Endothelial cell of umbilical vein (primary cell): ENCODE results near the gene CRABP1. TPM values are rescaled to one million over a fixed set of nuclear protein-coding genes. Genes with fewer than 3 reads are reported as not detected.

Experiments used
- BruUV-seq: library from RNA; stranded (reverse); fragments of 400-500 nt; replicated peaks from 2 replicates; lab custom pipeline; 2021; lab: Mats Ljungman, UMichigan
- CTCF ChIA-PET: fragments of 300-600, 350-600 bp; sonication (Branson Sonifier 250); formaldehyde crosslinking; loops from one replicate; lab custom pipeline; 2021; ENCODE audit warnings: antibody characterized with exemption, inconsistent platforms; lab: Charles Lee
- POLR2A ChIA-PET: fragments of 300-600, 350-600 bp; sonication (Branson Sonifier 250); formaldehyde crosslinking; loops from one replicate; lab custom pipeline; 2021; ENCODE audit warnings: antibody characterized with exemption, inconsistent platforms; lab: Charles Lee
- DNase-seq: peaks from one replicate; pipeline ENCODE4 v3.0.0-alpha.2; 2011; ENCODE audit warnings: low read depth, low spot score
- FAIRE-seq: peaks from 2 replicates; lab custom pipeline; 2011; peaks lifted over from hg19 to GRCh38; lab: Jason Lieb, UNC
- H2AFZ ChIP-seq: 2 replicates; pipeline ENCODE4 v1.6.0; 2012; ENCODE audit warnings: low read depth, low read length, control low read depth, inconsistent platforms
- H3K27ac ChIP-seq: 2 replicates; pipeline ENCODE4 v1.5.1; 2011; ENCODE audit warnings: low read depth, mild to moderate bottlenecking, control low read depth, low read length, moderate library complexity; ENCODE audit not compliant: insufficient read depth
- H3K27me3 ChIP-seq, 2 experiments: 2 replicates each; pipeline versions ENCODE4 v1.6.0 to v1.6.1; 2011; ENCODE audit warnings: low read length in 2 of 2, mixed read lengths in 1 of 2; ENCODE audit not compliant: control insufficient read depth in 2 of 2, insufficient read depth in 2 of 2
- H3K36me3 ChIP-seq, 2 experiments: 2 replicates in 1 of 2; 3 replicates in 1 of 2; pipeline ENCODE4 v1.5.1; 2011; ENCODE audit warnings: low read length in 2 of 2, mild to moderate bottlenecking in 1 of 2, moderate library complexity in 1 of 2; ENCODE audit not compliant: control insufficient read depth in 2 of 2, insufficient read depth in 2 of 2; ENCODE audit errors: extremely low read depth in 1 of 2
- H3K4me1 ChIP-seq: 3 replicates; pipeline ENCODE4 v1.5.1; 2011; ENCODE audit warnings: mild to moderate bottlenecking, low read length; ENCODE audit not compliant: control insufficient read depth, insufficient read depth; ENCODE audit errors: extremely low read depth
- H3K4me2 ChIP-seq: 2 replicates; pipeline ENCODE4 v1.6.1; 2011; ENCODE audit warnings: low read length, control low read depth, mixed read lengths; ENCODE audit not compliant: insufficient read depth
- H3K4me3 ChIP-seq, 3 experiments: fragments of 200-600 bp in 1 of 3; sonication (generic), shearing (Covaris generic) in 1 of 3; replicated peaks in 1 of 3; 2 replicates each; pipeline ENCODE4 v1.5.1; 2011 to 2016; ENCODE audit warnings: control low read depth in 3 of 3, low read length in 3 of 3, mild to moderate bottlenecking in 2 of 3, inconsistent platforms in 1 of 3, low read depth in 1 of 3, moderate library complexity in 1 of 3; ENCODE audit not compliant: insufficient read depth in 1 of 3
- H3K79me2 ChIP-seq: 2 replicates; pipeline ENCODE4 v1.6.0; 2012; ENCODE audit warnings: low read length, inconsistent platforms; ENCODE audit not compliant: control insufficient read depth, insufficient read depth
- H3K9ac ChIP-seq: replicated peaks from 2 replicates; pipeline ENCODE3; 2011; ENCODE audit warnings: low read length, control low read depth; ENCODE audit not compliant: insufficient read depth; ENCODE audit errors: extremely low read depth
- H3K9me1 ChIP-seq: replicated peaks from 3 replicates; pipeline ENCODE4 v1.6.0; 2011; ENCODE audit warnings: mild to moderate bottlenecking, low read length; ENCODE audit not compliant: control insufficient read depth, insufficient read depth; ENCODE audit errors: extremely low read depth
- H3K9me3 ChIP-seq: replicated peaks from 2 replicates; pipeline ENCODE4 v1.5.1; 2012; ENCODE audit warnings: low read length, inconsistent platforms; ENCODE audit not compliant: control insufficient read depth, insufficient read depth
- H4K20me1 ChIP-seq: replicated peaks from 2 replicates; pipeline ENCODE3; 2011; ENCODE audit warnings: mild to moderate bottlenecking, low read length; ENCODE audit not compliant: control insufficient read depth, insufficient read depth; ENCODE audit errors: extremely low read depth
- CTCF ChIP-seq, 2 donors: IDR thresholded peaks; 1 replicate in 1 of 2; 2 replicates in 1 of 2; pipeline ENCODE4 v1.5.1; 2011; ENCODE audit warnings: low read length in 2 of 2, mild to moderate bottlenecking in 2 of 2, moderate library complexity in 2 of 2, control low read depth in 1 of 2, inconsistent platforms in 1 of 2, low read depth in 1 of 2; ENCODE audit not compliant: insufficient read depth in 1 of 2; ENCODE audit errors: extremely low read depth in 1 of 2
- EZH2 ChIP-seq: IDR thresholded peaks from 2 replicates; pipeline ENCODE4 v1.6.1; 2012; ENCODE audit warnings: borderline replicate concordance, low read depth, mild to moderate bottlenecking, moderate library complexity, low read length, inconsistent platforms; ENCODE audit not compliant: severe bottlenecking
- FOS ChIP-seq: IDR thresholded peaks from 2 replicates; pipeline ENCODE4 v1.6.1; 2011; ENCODE audit warnings: mild to moderate bottlenecking, low read length, moderate library complexity, borderline replicate concordance; ENCODE audit not compliant: insufficient read depth
- GATA2 ChIP-seq: IDR thresholded peaks from 2 replicates; pipeline ENCODE4 v1.7.0; 2011; ENCODE audit warnings: low read depth, mild to moderate bottlenecking, moderate library complexity, mixed read lengths, low read length; ENCODE audit not compliant: insufficient read length, insufficient read depth
- JUN ChIP-seq: IDR thresholded peaks from 2 replicates; pipeline ENCODE4 v1.6.1; 2011; ENCODE audit warnings: borderline replicate concordance, low read depth; ENCODE audit not compliant: insufficient read length, insufficient read depth
- MAX ChIP-seq: IDR thresholded peaks from 2 replicates; pipeline ENCODE4 v1.6.1; 2011; ENCODE audit not compliant: insufficient read depth, insufficient read length
- MYC ChIP-seq: IDR thresholded peaks from one replicate; pipeline ENCODE4 v1.6.1; 2011; ENCODE audit warnings: mild to moderate bottlenecking, low read depth, low read length
- POLR2A ChIP-seq: IDR thresholded peaks from 2 replicates; pipeline ENCODE4 v1.6.1; 2012; ENCODE audit warnings: low read depth, mild to moderate bottlenecking, control low read depth, low read length
- POLR2AphosphoS5 ChIP-seq: IDR thresholded peaks from 2 replicates; pipeline ENCODE4 v1.6.1; 2012; ENCODE audit warnings: low read depth, mild to moderate bottlenecking, control low read depth, low read length, moderate library complexity; ENCODE audit not compliant: insufficient read depth
- dilution Hi-C: fragments of 300-500 bp; cut with MboI; formaldehyde crosslinking; loops from one replicate; pipeline ENCODE4 v1.15.0; 2019; ENCODE audit warnings: low sequenced_read_pairs; ENCODE audit not compliant: extremely low pct_ligation_motif_present
- intact Hi-C: fragments of 100-400 bp; cut with micrococcal nuclease; formaldehyde crosslinking; loops from one replicate; pipeline ENCODE4 v1.10.0; 2022
- polyA plus RNA-seq, 4 experiments: library from polyadenylated mRNA; depleted of rRNA in 3 of 4; stranded (reverse) in 3 of 4; unstranded in 1 of 4; fragments of >200 nt; gene quantifications; 2 replicates each; pipeline versions ENCODE4 v1.2.1 to v1.2.3, GENCODE V29; 2011 to 2012; ENCODE audit warnings: missing spikeins in 1 of 4
- total RNA-seq: library from RNA; stranded (reverse); gene quantifications from 2 replicates; pipeline ENCODE4 v1.2.3, GENCODE V29; 2021

Gene CRABP1
- total and polyA plus RNA-seq, 2 donors (not counting 3 experiments of a cell fraction or from before 2014, with no cell fraction given) = 0.11 TPM; not detected in 1

GRCh38 chr15:78350058-78350457, 9.9 kb downstream of the CRABP1 start:
- FAIRE-seq (no peak), DNase-seq (no peak)
- CTCF ChIA-PET = interaction anchor here (2.5 kb wide), 1 partner anchor 73 kb away, joined by 9 read pairs; no protein-coding TSS in a partner anchor
- H2AFZ ChIP-seq = no peak overlapping the region
- H3K27me3 ChIP-seq = peaks cover 10 to 19% of the 10 kb centered on the region in 2 experiments
- H3K9me1 ChIP-seq = no peaks in the 10 kb centered on the region
- no TSS peak for BruUV-seq
- no peak overlapping the region for H3K4me2 ChIP-seq
- dilution Hi-C loops = no loop called here
- H3K36me3 ChIP-seq = no peaks in the 10 kb centered on the region
- no peak overlapping the region for H3K9ac ChIP-seq
- POLR2A ChIA-PET = no interaction called here
- no peak overlapping the region for H3K4me3 ChIP-seq
- H3K9me3 ChIP-seq = no peaks in the 10 kb centered on the region
- no peak for TF ChIP-seq MYC
- no peak for TF ChIP-seq MAX
- TF ChIP-seq POLR2AphosphoS5 = no peak
- TF ChIP-seq GATA2 = no peak
- TF ChIP-seq JUN = no peak
- no peak for TF ChIP-seq POLR2A
- no peak for TF ChIP-seq CTCF (IDR thresholded peaks at IDR 0.05; ENCODE audit: extremely low read depth in 1 of 2, insufficient read depth in 1 of 2, low read depth in 1 of 2, low read length in 2 of 2)
- no peak for TF ChIP-seq FOS
- no peak for TF ChIP-seq EZH2
- intact Hi-C loops = no loop called here
- no peaks in the 10 kb centered on the region for H3K4me1 ChIP-seq
- no peak overlapping the region for H3K27ac ChIP-seq
- no peaks in the 10 kb centered on the region for H3K79me2 ChIP-seq
- no peaks in the 10 kb centered on the region for H4K20me1 ChIP-seq
